ENCODE data around the gene CTSA.

- TF ChIP-seq HLTF (IDR thresholded peaks at IDR 0.05) (no peak), NCOR1 (IDR thresholded peaks at IDR 0.05) (no peak), SFPQ (IDR thresholded peaks at IDR 0.05; ENCODE audit: low read depth, low read length) (no peak), TRIM24 (IDR thresholded peaks at IDR 0.05) (no peak), PRPF4 (IDR thresholded peaks at IDR 0.05; ENCODE audit: insufficient read depth, low read depth, low read length, poor library complexity, severe bottlenecking) (no peak), EZH2 (IDR thresholded peaks at IDR 0.05; ENCODE audit: borderline replicate concordance, low read depth, low read length) (no peak), ZNF668 (CRISPR knock-in tag; IDR thresholded peaks at IDR 0.05) (no peak), ELF4 (CRISPR knock-in tag; IDR thresholded peaks at IDR 0.05) (no peak)
Measured at GRCh38 chr20:45888681-45889080, 2.5 kb upstream of the CTSA start.

Measured in K562 (cell line).